HL-60/S4 (cell line): ENCODE measurements around the gene ZNRF3.

ENCODE experiments used
- in situ Hi-C: fragments of 300-500 bp; cut with MboI; formaldehyde crosslinking; loops from 2 replicates; pipeline ENCODE4 v1.14.3; 2022; ENCODE audit warnings: low sequenced_read_pairs

Gene ZNRF3

GRCh38 chr22:28950617-28951411 lies 67.4 kb downstream of the ZNRF3 start:
- in situ Hi-C loops: no loop called here

- in situ Hi-C loops: no loop called here
Measured at GRCh38 chr22:28951530-28951929, 68.2 kb downstream of the ZNRF3 start.

GRCh38 chr22:28951969-28952521 lies 68.7 kb downstream of the ZNRF3 start:
- in situ Hi-C loops: no loop called here

GRCh38 chr22:28952857-28953256 lies 69.5 kb downstream of the ZNRF3 start:
- in situ Hi-C loops: no loop called here

GRCh38 chr22:28953403-28953802 lies 70.0 kb downstream of the ZNRF3 start:
- in situ Hi-C loops: no loop called here

- in situ Hi-C loops: no loop called here
Measured at GRCh38 chr22:28953976-28954880, 70.9 kb downstream of the ZNRF3 start.

GRCh38 chr22:28955817-28956216 lies 72.4 kb downstream of the ZNRF3 start:
- in situ Hi-C loops: no loop called here

GRCh38 chr22:28956506-28956905 lies 73.1 kb downstream of the ZNRF3 start:
- in situ Hi-C loops: no loop called here

GRCh38 chr22:28958611-28959010 lies 75.2 kb downstream of the ZNRF3 start:
- in situ Hi-C loops: no loop called here

- in situ Hi-C loops: no loop called here
Measured at GRCh38 chr22:28962042-28962554, 78.7 kb downstream of the ZNRF3 start.

GRCh38 chr22:28963362-28963761 lies 80.0 kb downstream of the ZNRF3 start:
- in situ Hi-C loops: no loop called here

GRCh38 chr22:28967163-28967665 lies 83.8 kb downstream of the ZNRF3 start:
- in situ Hi-C loops: no loop called here

- in situ Hi-C loops: no loop called here
Measured at GRCh38 chr22:28967969-28968368, 84.6 kb downstream of the ZNRF3 start.

- in situ Hi-C loops: no loop called here
Measured at GRCh38 chr22:28969401-28970168, 86.2 kb downstream of the ZNRF3 start.

- in situ Hi-C loops: no loop called here
Measured at GRCh38 chr22:28973352-28973751, 90.0 kb downstream of the ZNRF3 start.

- in situ Hi-C loops: no loop called here
Measured at GRCh38 chr22:28977060-28977459, 93.7 kb downstream of the ZNRF3 start.

- in situ Hi-C loops: no loop called here
Measured at GRCh38 chr22:28977481-28977971, 94.2 kb downstream of the ZNRF3 start.

GRCh38 chr22:28978158-28978557 lies 94.8 kb downstream of the ZNRF3 start:
- in situ Hi-C loops: no loop called here

- in situ Hi-C loops: no loop called here
Measured at GRCh38 chr22:28978863-28979796, 95.8 kb downstream of the ZNRF3 start.
